HL-60 (cell line): ENCODE measurements around the gene DNAI7.

Source experiments
- DNase-seq, 2 experiments: peaks; one replicate each; pipeline ENCODE4 v3.0.0-alpha.2; 2010 to 2020; ENCODE audit warnings: low read depth in 1 of 2, low spot score in 1 of 2
- H3K27ac ChIP-seq: fragments of 250-450 bp; sonication (Bioruptor Pico); replicated peaks from 2 replicates; pipeline ENCODE4 v1.5.1; 2020; ENCODE audit warnings: mild to moderate bottlenecking, moderate library complexity
- H3K27me3 ChIP-seq: fragments of 250-450 bp; sonication (Bioruptor Pico); 2 replicates; pipeline ENCODE4 v1.5.1; 2021; ENCODE audit warnings: mild to moderate bottlenecking, moderate library complexity; ENCODE audit not compliant: insufficient read depth, poor library complexity, severe bottlenecking
- H3K4me3 ChIP-seq: replicated peaks from 2 replicates; pipeline ENCODE4 v1.5.1; 2011; ENCODE audit warnings: mild to moderate bottlenecking, control low read depth, low read length; ENCODE audit not compliant: insufficient read depth
- CTCF ChIP-seq: IDR thresholded peaks from one replicate; pipeline ENCODE4 v1.5.1; 2011; ENCODE audit warnings: low read length, control low read depth, inconsistent platforms; ENCODE audit not compliant: insufficient read depth
- GABPA ChIP-seq: IDR thresholded peaks from 2 replicates; pipeline ENCODE4 v1.6.1; 2012; ENCODE audit warnings: low read depth
- POLR2AphosphoS5 ChIP-seq: IDR thresholded peaks from 2 replicates; pipeline ENCODE4 v1.6.1; 2012; ENCODE audit warnings: low read depth
- REST ChIP-seq: IDR thresholded peaks from 2 replicates; pipeline ENCODE4 v1.6.1; 2012; ENCODE audit warnings: low read depth; ENCODE audit not compliant: insufficient replicate concordance
- SPI1 ChIP-seq: IDR thresholded peaks from 2 replicates; pipeline ENCODE4 v1.6.1; 2012; ENCODE audit warnings: low read depth, mild to moderate bottlenecking, borderline replicate concordance

Gene DNAI7

GRCh38 chr12:25119020-25119419 lies 75.9 kb downstream of the DNAI7 start:
- Histone ChIP-seq H3K4me3 (no peak overlapping the region), H3K27ac (no peak overlapping the region), H3K27me3 (no peaks in the 10 kb centered on the region)
- no peak for DNase-seq
- TF ChIP-seq CTCF = no peak
- TF ChIP-seq GABPA = no peak
- TF ChIP-seq POLR2AphosphoS5 = no peak
- TF ChIP-seq SPI1 = no peak
- no peak for TF ChIP-seq REST

- TF ChIP-seq GABPA (no peak), REST (no peak), SPI1 (no peak), CTCF (no peak), POLR2AphosphoS5 (no peak)
- DNase-seq = no peak
- Histone ChIP-seq H3K27me3 (no peaks in the 10 kb centered on the region), H3K4me3 (no peak overlapping the region), H3K27ac (no peak overlapping the region)
Measured at GRCh38 chr12:25115677-25116076, 79.3 kb downstream of the DNAI7 start.

GRCh38 chr12:25113651-25114050 lies 81.3 kb downstream of the DNAI7 start:
- no peak for DNase-seq
- H3K4me3 ChIP-seq = no peak overlapping the region
- H3K27ac ChIP-seq = no peak overlapping the region
- TF ChIP-seq GABPA = no peak
- no peak for TF ChIP-seq REST
- TF ChIP-seq SPI1 = no peak
- TF ChIP-seq CTCF = no peak
- H3K27me3 ChIP-seq = no peaks in the 10 kb centered on the region
